HEK293T (cell line): ENCODE data around the gene ST3GAL4.

Experiments used
- ELF4 ChIP-seq: fragments of 450-650 bp; IDR thresholded peaks from 2 replicates; pipeline ENCODE4 v1.6.1; 2017; ENCODE audit warnings: antibody characterized with exemption
- TF ChIP-seq, protein P1 (sequence below): fragments of 450-650 bp; IDR thresholded peaks from 2 replicates; pipeline ENCODE4 v1.6.1; 2016

- TF ChIP-seq ELF4: no peak
- TF ChIP-seq, protein P1, sequence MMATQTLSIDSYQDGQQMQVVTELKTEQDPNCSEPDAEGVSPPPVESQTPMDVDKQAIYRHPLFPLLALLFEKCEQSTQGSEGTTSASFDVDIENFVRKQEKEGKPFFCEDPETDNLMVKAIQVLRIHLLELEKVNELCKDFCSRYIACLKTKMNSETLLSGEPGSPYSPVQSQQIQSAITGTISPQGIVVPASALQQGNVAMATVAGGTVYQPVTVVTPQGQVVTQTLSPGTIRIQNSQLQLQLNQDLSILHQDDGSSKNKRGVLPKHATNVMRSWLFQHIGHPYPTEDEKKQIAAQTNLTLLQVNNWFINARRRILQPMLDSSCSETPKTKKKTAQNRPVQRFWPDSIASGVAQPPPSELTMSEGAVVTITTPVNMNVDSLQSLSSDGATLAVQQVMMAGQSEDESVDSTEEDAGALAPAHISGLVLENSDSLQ: no peak
These were observed 14.4 kb upstream of the ST3GAL4 start for GRCh38 chr11:126340960-126341606.
